HEK293 (cell line): Measurements from ENCODE around the gene RAB3IP.

ENCODE experiments used
- GLI4 ChIP-seq: fragments of 450-650 bp; formaldehyde crosslinking; IDR thresholded peaks from 2 replicates; pipeline ENCODE4 v1.5.1; 2016; ENCODE audit warnings: missing biosample characterization, missing genetic modification characterization
- TSHZ1 ChIP-seq: fragments of 450-650 bp; formaldehyde crosslinking; IDR thresholded peaks from 2 replicates; pipeline ENCODE4 v1.5.1; 2016; ENCODE audit warnings: missing biosample characterization, missing genetic modification characterization, borderline replicate concordance
- ZNF623 ChIP-seq: fragments of 450-650 bp; formaldehyde crosslinking; IDR thresholded peaks from 2 replicates; pipeline ENCODE4 v1.5.1; 2016; ENCODE audit warnings: missing biosample characterization, missing genetic modification characterization
- TF ChIP-seq, protein P1 (sequence below): fragments of 450-650 bp; formaldehyde crosslinking; IDR thresholded peaks from 2 replicates; pipeline ENCODE4 v1.5.1; 2016; ENCODE audit warnings: missing biosample characterization, missing genetic modification characterization

DNA sequence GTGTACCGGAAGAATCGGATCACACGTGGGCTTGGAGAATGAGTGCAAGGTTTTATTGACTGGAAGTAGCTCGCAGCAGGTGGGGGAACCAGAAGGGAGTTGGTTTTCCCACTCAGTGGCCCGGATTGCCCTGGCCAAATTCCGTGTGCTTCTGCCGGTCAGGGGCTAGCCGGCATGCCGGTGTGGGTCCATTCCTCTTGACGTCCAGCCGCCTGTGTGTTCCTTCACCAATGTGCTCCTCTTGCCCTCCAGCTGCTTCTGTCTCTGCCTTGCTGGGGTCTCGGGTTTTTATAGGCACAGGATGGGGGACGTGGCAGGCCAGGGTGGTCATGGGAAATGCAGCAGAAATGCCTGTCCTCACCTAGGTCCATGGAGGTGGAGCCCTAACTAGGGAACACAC is 97.4 kb downstream of the RAB3IP start:
- TF ChIP-seq, protein P1, sequence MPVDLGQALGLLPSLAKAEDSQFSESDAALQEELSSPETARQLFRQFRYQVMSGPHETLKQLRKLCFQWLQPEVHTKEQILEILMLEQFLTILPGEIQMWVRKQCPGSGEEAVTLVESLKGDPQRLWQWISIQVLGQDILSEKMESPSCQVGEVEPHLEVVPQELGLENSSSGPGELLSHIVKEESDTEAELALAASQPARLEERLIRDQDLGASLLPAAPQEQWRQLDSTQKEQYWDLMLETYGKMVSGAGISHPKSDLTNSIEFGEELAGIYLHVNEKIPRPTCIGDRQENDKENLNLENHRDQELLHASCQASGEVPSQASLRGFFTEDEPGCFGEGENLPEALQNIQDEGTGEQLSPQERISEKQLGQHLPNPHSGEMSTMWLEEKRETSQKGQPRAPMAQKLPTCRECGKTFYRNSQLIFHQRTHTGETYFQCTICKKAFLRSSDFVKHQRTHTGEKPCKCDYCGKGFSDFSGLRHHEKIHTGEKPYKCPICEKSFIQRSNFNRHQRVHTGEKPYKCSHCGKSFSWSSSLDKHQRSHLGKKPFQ: no peak
- no peak for TF ChIP-seq ZNF623 (tag by site-specific recombination)
- no peak for TF ChIP-seq GLI4
- TF ChIP-seq TSHZ1 (tag by site-specific recombination): no peak
